ENCODE measurements around the gene C10orf53.

DNA sequence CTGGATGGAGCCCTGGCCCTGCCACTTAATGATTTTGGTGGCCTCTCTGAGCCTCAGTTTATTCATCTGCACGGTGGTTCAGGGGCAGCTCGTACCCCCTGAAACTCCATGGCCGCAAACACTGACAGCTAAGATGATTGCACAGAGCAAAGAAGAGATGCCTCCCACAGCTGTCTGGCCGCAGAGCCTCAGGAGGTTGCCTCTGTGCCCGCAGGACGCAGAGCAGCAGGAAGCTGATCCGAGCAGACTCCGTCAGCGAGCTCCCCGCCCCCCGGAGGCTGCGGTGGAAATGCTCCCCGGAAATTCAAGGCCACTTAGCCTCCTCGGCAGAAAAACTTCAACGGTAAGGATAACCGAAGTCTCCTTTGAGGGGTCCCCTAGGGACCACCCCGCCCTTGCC, 30.2 kb upstream of the C10orf53 start:
- TF ChIP-seq ESRRA (CRISPR knock-in tag; IDR thresholded peaks at IDR 0.05; ENCODE audit: borderline replicate concordance) (no peak), ZNF232 (CRISPR knock-in tag; IDR thresholded peaks at IDR 0.05) (no peak), MYBL2 (CRISPR knock-in tag; IDR thresholded peaks at IDR 0.05) (no peak)
- TF ChIP-seq, protein P1, sequence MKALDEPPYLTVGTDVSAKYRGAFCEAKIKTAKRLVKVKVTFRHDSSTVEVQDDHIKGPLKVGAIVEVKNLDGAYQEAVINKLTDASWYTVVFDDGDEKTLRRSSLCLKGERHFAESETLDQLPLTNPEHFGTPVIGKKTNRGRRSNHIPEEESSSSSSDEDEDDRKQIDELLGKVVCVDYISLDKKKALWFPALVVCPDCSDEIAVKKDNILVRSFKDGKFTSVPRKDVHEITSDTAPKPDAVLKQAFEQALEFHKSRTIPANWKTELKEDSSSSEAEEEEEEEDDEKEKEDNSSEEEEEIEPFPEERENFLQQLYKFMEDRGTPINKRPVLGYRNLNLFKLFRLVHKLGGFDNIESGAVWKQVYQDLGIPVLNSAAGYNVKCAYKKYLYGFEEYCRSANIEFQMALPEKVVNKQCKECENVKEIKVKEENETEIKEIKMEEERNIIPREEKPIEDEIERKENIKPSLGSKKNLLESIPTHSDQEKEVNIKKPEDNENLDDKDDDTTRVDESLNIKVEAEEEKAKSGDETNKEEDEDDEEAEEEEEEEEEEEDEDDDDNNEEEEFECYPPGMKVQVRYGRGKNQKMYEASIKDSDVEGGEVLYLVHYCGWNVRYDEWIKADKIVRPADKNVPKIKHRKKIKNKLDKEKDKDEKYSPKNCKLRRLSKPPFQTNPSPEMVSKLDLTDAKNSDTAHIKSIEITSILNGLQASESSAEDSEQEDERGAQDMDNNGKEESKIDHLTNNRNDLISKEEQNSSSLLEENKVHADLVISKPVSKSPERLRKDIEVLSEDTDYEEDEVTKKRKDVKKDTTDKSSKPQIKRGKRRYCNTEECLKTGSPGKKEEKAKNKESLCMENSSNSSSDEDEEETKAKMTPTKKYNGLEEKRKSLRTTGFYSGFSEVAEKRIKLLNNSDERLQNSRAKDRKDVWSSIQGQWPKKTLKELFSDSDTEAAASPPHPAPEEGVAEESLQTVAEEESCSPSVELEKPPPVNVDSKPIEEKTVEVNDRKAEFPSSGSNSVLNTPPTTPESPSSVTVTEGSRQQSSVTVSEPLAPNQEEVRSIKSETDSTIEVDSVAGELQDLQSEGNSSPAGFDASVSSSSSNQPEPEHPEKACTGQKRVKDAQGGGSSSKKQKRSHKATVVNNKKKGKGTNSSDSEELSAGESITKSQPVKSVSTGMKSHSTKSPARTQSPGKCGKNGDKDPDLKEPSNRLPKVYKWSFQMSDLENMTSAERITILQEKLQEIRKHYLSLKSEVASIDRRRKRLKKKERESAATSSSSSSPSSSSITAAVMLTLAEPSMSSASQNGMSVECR (CRISPR knock-in tag; IDR thresholded peaks at IDR 0.05; ENCODE audit: borderline replicate concordance): no peak
- TF ChIP-seq, protein P2, sequence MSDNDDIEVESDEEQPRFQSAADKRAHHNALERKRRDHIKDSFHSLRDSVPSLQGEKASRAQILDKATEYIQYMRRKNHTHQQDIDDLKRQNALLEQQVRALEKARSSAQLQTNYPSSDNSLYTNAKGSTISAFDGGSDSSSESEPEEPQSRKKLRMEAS (CRISPR knock-in tag; IDR thresholded peaks at IDR 0.05): no peak
- TF ChIP-seq, protein P3, sequence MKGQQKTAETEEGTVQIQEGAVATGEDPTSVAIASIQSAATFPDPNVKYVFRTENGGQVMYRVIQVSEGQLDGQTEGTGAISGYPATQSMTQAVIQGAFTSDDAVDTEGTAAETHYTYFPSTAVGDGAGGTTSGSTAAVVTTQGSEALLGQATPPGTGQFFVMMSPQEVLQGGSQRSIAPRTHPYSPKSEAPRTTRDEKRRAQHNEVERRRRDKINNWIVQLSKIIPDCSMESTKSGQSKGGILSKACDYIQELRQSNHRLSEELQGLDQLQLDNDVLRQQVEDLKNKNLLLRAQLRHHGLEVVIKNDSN (CRISPR knock-in tag; IDR thresholded peaks at IDR 0.05): no peak
- TF ChIP-seq, protein P4, sequence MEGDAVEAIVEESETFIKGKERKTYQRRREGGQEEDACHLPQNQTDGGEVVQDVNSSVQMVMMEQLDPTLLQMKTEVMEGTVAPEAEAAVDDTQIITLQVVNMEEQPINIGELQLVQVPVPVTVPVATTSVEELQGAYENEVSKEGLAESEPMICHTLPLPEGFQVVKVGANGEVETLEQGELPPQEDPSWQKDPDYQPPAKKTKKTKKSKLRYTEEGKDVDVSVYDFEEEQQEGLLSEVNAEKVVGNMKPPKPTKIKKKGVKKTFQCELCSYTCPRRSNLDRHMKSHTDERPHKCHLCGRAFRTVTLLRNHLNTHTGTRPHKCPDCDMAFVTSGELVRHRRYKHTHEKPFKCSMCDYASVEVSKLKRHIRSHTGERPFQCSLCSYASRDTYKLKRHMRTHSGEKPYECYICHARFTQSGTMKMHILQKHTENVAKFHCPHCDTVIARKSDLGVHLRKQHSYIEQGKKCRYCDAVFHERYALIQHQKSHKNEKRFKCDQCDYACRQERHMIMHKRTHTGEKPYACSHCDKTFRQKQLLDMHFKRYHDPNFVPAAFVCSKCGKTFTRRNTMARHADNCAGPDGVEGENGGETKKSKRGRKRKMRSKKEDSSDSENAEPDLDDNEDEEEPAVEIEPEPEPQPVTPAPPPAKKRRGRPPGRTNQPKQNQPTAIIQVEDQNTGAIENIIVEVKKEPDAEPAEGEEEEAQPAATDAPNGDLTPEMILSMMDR (IDR thresholded peaks at IDR 0.05): no peak
- TF ChIP-seq, protein P5, sequence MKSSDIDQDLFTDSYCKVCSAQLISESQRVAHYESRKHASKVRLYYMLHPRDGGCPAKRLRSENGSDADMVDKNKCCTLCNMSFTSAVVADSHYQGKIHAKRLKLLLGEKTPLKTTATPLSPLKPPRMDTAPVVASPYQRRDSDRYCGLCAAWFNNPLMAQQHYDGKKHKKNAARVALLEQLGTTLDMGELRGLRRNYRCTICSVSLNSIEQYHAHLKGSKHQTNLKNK (CRISPR knock-in tag; IDR thresholded peaks at IDR 0.05): no peak
- TF ChIP-seq, protein P6, sequence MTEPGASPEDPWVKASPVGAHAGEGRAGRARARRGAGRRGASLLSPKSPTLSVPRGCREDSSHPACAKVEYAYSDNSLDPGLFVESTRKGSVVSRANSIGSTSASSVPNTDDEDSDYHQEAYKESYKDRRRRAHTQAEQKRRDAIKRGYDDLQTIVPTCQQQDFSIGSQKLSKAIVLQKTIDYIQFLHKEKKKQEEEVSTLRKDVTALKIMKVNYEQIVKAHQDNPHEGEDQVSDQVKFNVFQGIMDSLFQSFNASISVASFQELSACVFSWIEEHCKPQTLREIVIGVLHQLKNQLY (CRISPR knock-in tag; IDR thresholded peaks at IDR 0.05): no peak
- TF ChIP-seq, protein P7, sequence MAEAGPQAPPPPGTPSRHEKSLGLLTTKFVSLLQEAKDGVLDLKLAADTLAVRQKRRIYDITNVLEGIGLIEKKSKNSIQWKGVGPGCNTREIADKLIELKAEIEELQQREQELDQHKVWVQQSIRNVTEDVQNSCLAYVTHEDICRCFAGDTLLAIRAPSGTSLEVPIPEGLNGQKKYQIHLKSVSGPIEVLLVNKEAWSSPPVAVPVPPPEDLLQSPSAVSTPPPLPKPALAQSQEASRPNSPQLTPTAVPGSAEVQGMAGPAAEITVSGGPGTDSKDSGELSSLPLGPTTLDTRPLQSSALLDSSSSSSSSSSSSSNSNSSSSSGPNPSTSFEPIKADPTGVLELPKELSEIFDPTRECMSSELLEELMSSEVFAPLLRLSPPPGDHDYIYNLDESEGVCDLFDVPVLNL (CRISPR knock-in tag; IDR thresholded peaks at IDR 0.05; ENCODE audit: borderline replicate concordance, low read depth): no peak
- TF ChIP-seq, protein P8, sequence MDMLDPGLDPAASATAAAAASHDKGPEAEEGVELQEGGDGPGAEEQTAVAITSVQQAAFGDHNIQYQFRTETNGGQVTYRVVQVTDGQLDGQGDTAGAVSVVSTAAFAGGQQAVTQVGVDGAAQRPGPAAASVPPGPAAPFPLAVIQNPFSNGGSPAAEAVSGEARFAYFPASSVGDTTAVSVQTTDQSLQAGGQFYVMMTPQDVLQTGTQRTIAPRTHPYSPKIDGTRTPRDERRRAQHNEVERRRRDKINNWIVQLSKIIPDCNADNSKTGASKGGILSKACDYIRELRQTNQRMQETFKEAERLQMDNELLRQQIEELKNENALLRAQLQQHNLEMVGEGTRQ (CRISPR knock-in tag; IDR thresholded peaks at IDR 0.05): no peak

All from WTC11 (cell line).